Stimulated activated CD8-positive, alpha-beta memory T cell treated with anti-CD3 and anti-CD28 coated beads, Interleukin-7, amount 100 ng/mL, for 1 hour (primary cell): ENCODE results near the gene PREX1.
"Not testable (repeated sequence)": the region's sequence is repeated elsewhere in the genome, so short reads cannot be mapped to it uniquely, and the experiment has no call there.

Source experiments
- DNase-seq, 2 donors: peaks; one replicate each; pipeline ENCODE4 v3.0.0-alpha.2; 2020; ENCODE audit warnings: low read depth in 2 of 2

PREX1 gene

GRCh38 chr20:48846516-48847492, 19.0 kb upstream of the PREX1 start:
- no peak for DNase-seq

GRCh38 chr20:48845721-48846306, 18.0 kb upstream of the PREX1 start:
- DNase-seq = no peak

GRCh38 chr20:48844996-48845395, 17.2 kb upstream of the PREX1 start:
- DNase-seq = no peak

- DNase-seq = not testable (repeated sequence)
Observed at GRCh38 chr20:48843896-48844295, 16.1 kb upstream of the PREX1 start.

GRCh38 chr20:48843057-48843806, 15.4 kb upstream of the PREX1 start:
- DNase-seq = no peak

- no peak for DNase-seq
Observed at GRCh38 chr20:48841875-48842529, 14.2 kb upstream of the PREX1 start.

- DNase-seq = no peak
Observed at GRCh38 chr20:48841196-48841874, 13.5 kb upstream of the PREX1 start.

GRCh38 chr20:48839154-48839917, 11.5 kb upstream of the PREX1 start:
- DNase-seq = no peak

GRCh38 chr20:48837014-48837413, 9.2 kb upstream of the PREX1 start:
- DNase-seq = no peak

GRCh38 chr20:48835390-48835789, 7.6 kb upstream of the PREX1 start:
- no peak for DNase-seq

GRCh38 chr20:48834278-48834677, 6.5 kb upstream of the PREX1 start:
- no peak for DNase-seq

GRCh38 chr20:48832405-48832730, 4.6 kb upstream of the PREX1 start:
- DNase-seq = no peak

GRCh38 chr20:48831718-48832404, 4.1 kb upstream of the PREX1 start:
- no peak for DNase-seq

GRCh38 chr20:48830826-48831318, 3.1 kb upstream of the PREX1 start:
- no peak for DNase-seq

- DNase-seq = no peak
Observed at GRCh38 chr20:48829940-48830339, 2.1 kb upstream of the PREX1 start.

GRCh38 chr20:48828734-48829460, 1.1 kb upstream of the PREX1 start:
- no peak for DNase-seq

- no peak for DNase-seq
Observed at GRCh38 chr20:48826883-48827771, 672 bp downstream of the PREX1 start.

- DNase-seq = not testable (repeated sequence)
Observed at GRCh38 chr20:48826480-48826879, 1.3 kb downstream of the PREX1 start.
